ENCODE results near the gene NMNAT3. TPM values are rescaled to one million over a fixed set of nuclear protein-coding genes. Genes with fewer than 3 reads are reported as not detected.
"Not testable (repeated sequence)": the region's sequence is repeated elsewhere in the genome, so short reads cannot be mapped to it uniquely, and the experiment has no call there.

The NMNAT3 gene
- total RNA-seq, 4 donors from 2014 or later = 3.5 to 9.5 (median 7.2) TPM

DNA sequence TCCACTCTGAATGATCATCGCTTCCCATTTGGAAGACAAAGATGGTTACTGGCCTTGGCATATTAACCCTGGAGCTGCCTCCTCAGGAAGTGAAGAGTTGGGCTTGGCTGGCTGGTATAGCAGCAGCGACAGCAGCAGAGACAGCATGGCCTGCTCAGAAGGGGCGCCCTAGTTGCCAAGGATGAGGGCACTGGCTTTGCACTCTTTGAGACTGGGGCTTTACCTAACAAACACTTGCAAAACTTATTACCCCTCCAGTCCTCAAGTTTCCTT lies 69.7 kb downstream of the NMNAT3 start:
- ATAC-seq (ENCODE audit: low FRiP score) (no peak), DNase-seq (ENCODE audit: low spot score) (no peak)
- TF ChIP-seq CTCF (IDR thresholded peaks at IDR 0.05) = no peak

DNA sequence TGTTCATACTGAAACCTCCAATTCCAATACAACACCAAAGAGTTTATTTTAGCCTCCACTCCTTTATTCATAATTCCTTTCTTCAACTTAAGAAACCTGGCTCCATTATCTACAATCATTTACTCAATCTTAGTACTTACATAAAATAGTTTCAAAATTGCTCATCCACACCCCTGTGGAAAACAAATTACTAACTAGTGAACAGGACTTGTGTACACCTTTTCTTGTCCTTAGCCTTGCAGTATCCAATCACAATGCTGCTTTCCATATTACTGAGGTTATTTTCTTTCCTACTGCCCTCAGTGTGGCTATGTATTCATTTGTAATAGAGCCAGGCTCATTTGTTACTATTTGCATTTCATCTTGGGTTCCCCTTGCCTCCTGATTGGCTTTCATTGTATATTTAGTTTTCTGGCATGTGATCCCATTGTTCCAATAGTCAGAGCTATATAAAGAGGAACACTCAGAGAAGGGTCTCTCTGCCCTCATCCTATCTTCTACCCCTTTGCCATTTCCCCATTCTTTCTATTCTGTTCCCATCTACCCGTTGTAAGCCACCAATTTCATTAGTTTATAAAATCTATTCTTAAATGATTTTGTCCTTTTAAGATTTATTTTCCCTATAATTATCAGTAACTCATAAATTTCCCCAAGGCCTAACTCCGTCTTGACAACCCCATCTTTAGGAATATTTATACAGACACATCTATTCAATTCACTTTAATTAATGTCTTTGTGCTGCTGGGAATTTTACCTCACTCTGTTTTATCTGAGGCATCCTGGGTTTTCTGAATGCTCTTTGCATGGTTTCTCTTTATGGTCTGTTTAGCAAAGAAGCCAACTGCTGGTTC lies 70.3 kb downstream of the NMNAT3 start:
- DNase-seq (ENCODE audit: low spot score) = no peak
- TF ChIP-seq CTCF (IDR thresholded peaks at IDR 0.05) = no peak
- no peak for ATAC-seq (ENCODE audit: low FRiP score)

DNA sequence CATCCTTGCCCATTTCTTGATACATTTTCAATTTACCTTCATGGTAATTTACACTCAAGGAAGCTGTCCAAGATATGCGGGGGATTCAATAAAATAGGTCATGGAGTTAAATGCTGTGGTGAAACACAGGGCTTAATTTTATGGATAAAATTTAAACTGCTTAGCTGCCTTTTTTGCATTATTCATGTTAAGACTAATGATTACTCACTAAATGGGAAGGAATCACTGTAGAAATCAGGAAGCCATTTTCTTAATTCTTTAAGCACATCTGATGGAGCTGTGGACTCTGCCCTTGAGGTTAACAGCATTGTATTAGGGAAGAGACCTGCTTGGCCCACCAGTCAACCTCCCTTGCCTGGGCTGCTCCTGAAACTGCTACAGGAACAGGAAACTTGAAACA lies 75.8 kb downstream of the NMNAT3 start:
- DNase-seq (ENCODE audit: low spot score) (no peak), ATAC-seq (ENCODE audit: low FRiP score) (no peak)
- no peak for TF ChIP-seq CTCF (IDR thresholded peaks at IDR 0.05)

DNA sequence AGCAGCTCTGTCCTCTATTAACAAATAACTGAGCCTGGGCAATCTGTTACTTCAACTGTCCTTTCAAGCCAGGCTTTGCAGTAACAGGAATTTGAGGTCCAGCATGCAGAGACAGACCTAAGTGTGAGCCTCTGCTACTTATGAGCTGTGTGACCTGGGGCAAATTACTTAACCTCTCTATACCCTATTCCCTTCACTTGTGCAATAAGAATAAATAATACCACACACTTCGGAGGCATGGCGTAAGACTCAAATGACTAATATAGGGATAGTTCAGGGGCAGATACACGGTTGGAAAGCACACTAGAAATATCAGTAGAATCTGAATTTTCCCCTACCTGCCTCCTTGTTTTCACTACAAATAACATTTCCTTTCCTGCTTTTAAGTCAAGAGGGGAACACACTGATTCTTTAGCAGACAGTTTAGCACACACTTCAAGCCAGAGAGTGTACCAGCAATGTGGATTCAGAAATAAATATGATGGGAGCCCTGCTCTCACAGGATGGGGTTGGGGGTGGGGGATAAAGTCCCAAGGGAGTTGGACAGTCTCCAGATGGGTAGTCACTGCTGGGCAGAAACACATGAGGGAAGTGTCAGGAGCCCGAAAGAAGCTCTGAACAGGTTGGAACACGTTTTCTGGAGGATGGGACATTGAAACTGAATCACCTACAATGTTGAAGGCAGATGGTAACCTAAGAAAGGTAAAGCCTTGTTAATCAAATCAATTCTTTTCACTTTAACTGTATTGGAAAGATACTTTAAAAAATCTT lies 76.4 kb downstream of the NMNAT3 start:
- TF ChIP-seq CTCF (IDR thresholded peaks at IDR 0.05) = no peak
- DNase-seq (ENCODE audit: low spot score) (no peak), ATAC-seq (ENCODE audit: low FRiP score) (no peak)

- ATAC-seq (ENCODE audit: low FRiP score) = no peak
- no peak for DNase-seq (ENCODE audit: low spot score)
- no peak for TF ChIP-seq CTCF (IDR thresholded peaks at IDR 0.05)
Observed at GRCh38 chr3:139597947-139598346, 79.8 kb downstream of the NMNAT3 start.

DNA sequence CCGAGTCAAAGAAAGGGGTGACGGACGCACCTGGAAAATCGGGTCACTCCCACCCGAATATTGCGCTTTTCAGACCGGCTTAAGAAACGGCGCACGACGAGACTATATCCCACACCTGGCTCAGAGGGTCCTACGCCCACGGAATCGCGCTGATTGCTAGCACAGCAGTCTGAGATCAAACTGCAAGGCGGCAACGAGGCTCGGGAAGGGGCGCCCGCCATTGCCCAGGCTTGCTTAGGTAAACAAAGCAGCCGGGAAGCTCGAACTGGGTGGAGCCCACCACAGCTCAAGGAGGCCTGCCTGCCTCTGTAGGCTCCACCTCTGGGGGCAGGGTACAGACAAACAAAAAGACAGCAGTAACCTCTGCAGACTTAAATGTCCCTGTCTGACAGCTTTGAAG lies 86.6 kb downstream of the NMNAT3 start:
- not testable (repeated sequence) for DNase-seq (ENCODE audit: low spot score); ATAC-seq (ENCODE audit: low FRiP score)

DNA sequence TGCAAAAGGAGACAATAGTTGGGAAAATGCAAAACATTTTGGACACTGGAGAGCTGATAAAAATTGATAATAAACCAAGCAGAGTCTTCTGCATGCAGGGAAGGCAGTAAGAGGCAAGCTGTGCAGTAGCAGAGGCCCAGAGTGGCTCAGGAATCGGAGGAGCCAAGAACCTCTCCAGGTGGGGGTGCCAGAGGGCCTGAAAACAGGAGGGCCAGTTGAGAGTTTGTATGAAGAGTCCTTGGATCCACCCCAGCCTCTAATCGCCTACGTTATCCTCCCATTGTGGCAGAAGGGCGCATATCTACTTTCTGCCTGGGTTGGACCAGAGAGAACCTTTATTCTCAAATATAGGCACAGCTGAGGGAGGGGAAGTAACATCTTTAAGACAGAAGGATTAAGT lies 89.3 kb downstream of the NMNAT3 start:
- DNase-seq (ENCODE audit: low spot score) (no peak), ATAC-seq (ENCODE audit: low FRiP score) (no peak)
- TF ChIP-seq CTCF (IDR thresholded peaks at IDR 0.05) = no peak

Data from omental fat pad (tissue), 4 donors.